ENCODE data around the gene RHOJ. TPM values are rescaled to one million over a fixed set of nuclear protein-coding genes. Genes with fewer than 3 reads are reported as not detected.

Gene RHOJ
- total and polyA plus RNA-seq, 2 of the 8 experiments (the other 6 are each of a cell fraction or from before 2014, with no cell fraction given): 0.11 TPM; not detected in 1

- FAIRE-seq (no peak), DNase-seq (ENCODE audit: low read depth in 1 of 2, low spot score in 2 of 2) (no peak)
- no peak overlapping the region for H3K4me2 ChIP-seq (ENCODE audit: insufficient read depth in 1 of 2, low read depth in 2 of 2, low read length in 2 of 2)
- no peak overlapping the region for H2BK120ac ChIP-seq (replicated peaks; ENCODE audit: low read depth, low read length)
- H3K79me1 ChIP-seq (ENCODE audit: low read depth, low read length): no peaks in the 10 kb centered on the region
- H2AFZ ChIP-seq (ENCODE audit: low read length): no peak overlapping the region
- no peaks in the 10 kb centered on the region for H3K23me2 ChIP-seq (ENCODE audit: low read depth, low read length)
- CTCF ChIA-PET (ENCODE audit: partially characterized antibody): interaction anchor here (1.2 to 1.6 kb wide), 2 partner anchors 12 to 1109 kb away, joined by 3 to 7 read pairs; no protein-coding TSS in a partner anchor
- H4K20me1 ChIP-seq (replicated peaks in 1 of 2; ENCODE audit: control insufficient read depth in 1 of 2, insufficient read depth in 2 of 2, low read length in 2 of 2): no peaks in the 10 kb centered on the region
- no peak overlapping the region for H2AK5ac ChIP-seq (ENCODE audit: low read depth, low read length)
- 100% methylated on average over 1 of the region's 1 CpG; no CpG with 5 or more reads in 1 of the 2 experiments for WGBS, 2 experiments (ENCODE audit: extremely low coverage in 1 of 2, insufficient coverage in 1 of 2, insufficient read length in 1 of 2, insufficient replicate concordance in 2 of 2, low coverage in 1 of 2, low lambda C conversion rate in 2 of 2, missing lambda C conversion rate in 1 of 2)
- H3K36me3 ChIP-seq (ENCODE audit: control insufficient read depth in 2 of 4, insufficient read depth in 4 of 4, low read length in 3 of 4): no peaks in the 10 kb centered on the region
- no peaks in the 10 kb centered on the region for H3K79me2 ChIP-seq (ENCODE audit: control insufficient read depth in 1 of 2, insufficient read depth in 2 of 2, low read length in 2 of 2)
- H3K56ac ChIP-seq (replicated peaks; ENCODE audit: insufficient read length, low read depth, low read length): no peak overlapping the region
- no peak overlapping the region for H4K91ac ChIP-seq (replicated peaks; ENCODE audit: insufficient read length, low read length)
- no peak overlapping the region for H3K18ac ChIP-seq (ENCODE audit: extremely low read depth, low read length)
- no peaks in the 10 kb centered on the region for H3K9me3 ChIP-seq (ENCODE audit: insufficient read depth in 2 of 2, low read depth in 1 of 2, low read length in 1 of 2)
- no peak overlapping the region for H4K8ac ChIP-seq (ENCODE audit: extremely low read depth, insufficient read depth, low read length)
- H4K5ac ChIP-seq (ENCODE audit: insufficient read length, low read depth, low read length): no peak overlapping the region
- H2BK15ac ChIP-seq (ENCODE audit: low read length): no peak overlapping the region
- H3K27me3 ChIP-seq (replicated peaks in 1 of 4; ENCODE audit: control insufficient read depth in 3 of 4, extremely low read depth in 1 of 4, insufficient read depth in 3 of 4, low read length in 3 of 4): no peaks in the 10 kb centered on the region
- no peak overlapping the region for H3K23ac ChIP-seq (ENCODE audit: insufficient read length)
- no peak overlapping the region for H2BK20ac ChIP-seq (ENCODE audit: low read length)
- POLR2A ChIA-PET (ENCODE audit: partially characterized antibody): no interaction called here
- no peak overlapping the region for H3K27ac ChIP-seq (ENCODE audit: low read depth, low read length)
- no peak overlapping the region for H3K9ac ChIP-seq (replicated peaks in 1 of 4; ENCODE audit: extremely low read depth in 1 of 4, low read depth in 3 of 4, low read length in 3 of 4)
- H3K4ac ChIP-seq (replicated peaks; ENCODE audit: insufficient read length, low read depth, low read length): no peak overlapping the region
- peaks cover 2 to 6% (median 5%) of the 10 kb centered on the region in 4 experiments; a peak in 5 of 7 replicates for H3K4me1 ChIP-seq (replicated peaks in 1 of 4; ENCODE audit: control insufficient read depth in 3 of 4, insufficient read depth in 4 of 4, low read length in 3 of 4)
- TF ChIP-seq ASH2L (IDR thresholded peaks at IDR 0.05; ENCODE audit: low read length): no peak
- TF ChIP-seq TCF12 (IDR thresholded peaks at IDR 0.05; ENCODE audit: low read depth, low read length): no peak
- TF ChIP-seq JUND (IDR thresholded peaks at IDR 0.05; ENCODE audit: low read length): no peak
- no peak for TF ChIP-seq SP2 (IDR thresholded peaks at IDR 0.05; ENCODE audit: low read length)
- no peak for TF ChIP-seq EP300 (IDR thresholded peaks at IDR 0.05; ENCODE audit: borderline replicate concordance in 1 of 2, low read depth in 2 of 2, low read length in 2 of 2)
- TF ChIP-seq BACH1 (IDR thresholded peaks at IDR 0.05; ENCODE audit: low read length): no peak
- no peak for TF ChIP-seq POLR2A (IDR thresholded peaks at IDR 0.05; ENCODE audit: control extremely low read depth in 1 of 2, low read depth in 2 of 2, low read length in 2 of 2)
- no peak overlapping the region for H3K14ac ChIP-seq (ENCODE audit: insufficient read length)
- H2BK12ac ChIP-seq (ENCODE audit: low read depth, low read length): no peak overlapping the region
- no peak overlapping the region for H2BK5ac ChIP-seq (ENCODE audit: low read depth, low read length)
- H3K4me3 ChIP-seq (ENCODE audit: extremely low read depth in 1 of 4, insufficient read depth in 2 of 4, low read depth in 3 of 4, low read length in 4 of 4): no peak overlapping the region
Measured at GRCh38 chr14:63288853-63289252, 84.6 kb downstream of the RHOJ start.

All from H1 (cell line).